HepG2 (cell line): Measurements from ENCODE around the gene ZNF302. TPM values are rescaled to one million over a fixed set of nuclear protein-coding genes. Genes with fewer than 3 reads are reported as not detected.

ENCODE experiments used
- CREB1 ChIP-seq, 2 experiments: fragments of 450-650 bp in 1 of 2; IDR thresholded peaks; 2 replicates each; pipeline ENCODE4 v1.6.1; 2016 to 2017; ENCODE audit warnings: control low read depth in 1 of 2, mild to moderate bottlenecking in 1 of 2, missing compliant biosample characterization in 1 of 2, missing genetic modification characterization in 1 of 2
- FOXO1 ChIP-seq: sonication (generic); formaldehyde crosslinking; IDR thresholded peaks from 2 replicates; pipeline ENCODE4 v1.4.0; 2020; ENCODE audit warnings: missing genetic modification reagents
- MAX ChIP-seq: IDR thresholded peaks from 2 replicates; pipeline ENCODE4 v1.6.1; 2012; ENCODE audit warnings: inconsistent platforms
- MYNN ChIP-seq: sonication (generic); formaldehyde crosslinking; IDR thresholded peaks from 2 replicates; pipeline ENCODE4 v1.4.0; 2020; ENCODE audit warnings: mild to moderate bottlenecking, low read depth, missing genetic modification reagents
- SALL1 ChIP-seq: sonication (generic); formaldehyde crosslinking; IDR thresholded peaks from 2 replicates; pipeline ENCODE4 v1.8.0; 2022; ENCODE audit warnings: mild to moderate bottlenecking, missing genetic modification reagents
- SNAPC2 ChIP-seq: sonication (generic); formaldehyde crosslinking; IDR thresholded peaks from 2 replicates; pipeline ENCODE4 v1.8.1; 2022; ENCODE audit warnings: mild to moderate bottlenecking, missing genetic modification reagents
- SRF ChIP-seq: IDR thresholded peaks from 2 replicates; pipeline ENCODE4 v1.6.1; 2011; ENCODE audit warnings: mild to moderate bottlenecking, low read depth, low read length, moderate library complexity
- ZMYM2 ChIP-seq: sonication (generic); formaldehyde crosslinking; IDR thresholded peaks from 2 replicates; pipeline ENCODE4 v1.8.0; 2022; ENCODE audit warnings: mild to moderate bottlenecking, missing genetic modification reagents
- ZNF496 ChIP-seq: sonication (generic); formaldehyde crosslinking; IDR thresholded peaks from 2 replicates; pipeline ENCODE4 v1.8.1; 2023; ENCODE audit warnings: mild to moderate bottlenecking, moderate library complexity, missing genetic modification reagents; ENCODE audit not compliant: insufficient replicate concordance
- ZNF546 ChIP-seq: sonication (generic); formaldehyde crosslinking; conservative IDR thresholded peaks from 2 replicates; pipeline ENCODE4 v1.8.1; 2023; ENCODE audit warnings: mild to moderate bottlenecking, missing genetic modification reagents
- ZNF629 ChIP-seq: sonication (generic); formaldehyde crosslinking; conservative IDR thresholded peaks from 2 replicates; pipeline ENCODE4 v1.5.0; 2020; ENCODE audit warnings: missing genetic modification reagents
- ZNF652 ChIP-seq: IDR thresholded peaks from 2 replicates; pipeline ENCODE4 v1.6.1; 2016; ENCODE audit warnings: low read depth, borderline replicate concordance
- ZNF777 ChIP-seq: sonication (generic); formaldehyde crosslinking; IDR thresholded peaks from 2 replicates; pipeline ENCODE4 v1.4.0; 2020; ENCODE audit warnings: missing genetic modification reagents
- ZNF800 ChIP-seq: sonication (generic); formaldehyde crosslinking; IDR thresholded peaks from 2 replicates; pipeline ENCODE4 v1.4.0; 2020; ENCODE audit warnings: missing genetic modification reagents
- ZXDC ChIP-seq: sonication (generic); formaldehyde crosslinking; IDR thresholded peaks from 2 replicates; pipeline ENCODE4 v1.5.0; 2020; ENCODE audit warnings: mild to moderate bottlenecking, missing genetic modification reagents
- polyA plus RNA-seq, 8 experiments: library from polyadenylated mRNA; depleted of rRNA in 3 of 8; stranded (reverse) in 7 of 8; unstranded in 1 of 8; fragments of >200 nt; fragmentation: Illumina TruSeq in 4 of 8; extraction: Trizol in 4 of 8; gene quantifications; 2 replicates each; pipeline versions ENCODE4 v1.2.1 to v1.2.3, GENCODE V29; 2011 to 2016; ENCODE audit warnings: low read depth in 4 of 8, missing spikeins in 1 of 8, mixed read lengths in 1 of 8; ENCODE audit not compliant: insufficient read depth in 1 of 8
- total RNA-seq, 5 experiments: library from RNA; depleted of rRNA; stranded (reverse); fragments of >200 nt; fragmentation: Illumina TruSeq; extraction: Trizol; gene quantifications; 2 replicates each; pipeline ENCODE4 v1.2.3, GENCODE V29; 2016; ENCODE audit warnings: low read depth in 1 of 5
- TF ChIP-seq, protein P1 (sequence below): IDR thresholded peaks from 2 replicates; pipeline ENCODE4 v1.6.1; 2016; ENCODE audit warnings: missing compliant biosample characterization, missing genetic modification reagents, borderline replicate concordance
- TF ChIP-seq, protein P2 (sequence below): sonication (generic); formaldehyde crosslinking; IDR thresholded peaks from 2 replicates; pipeline ENCODE4 v1.9.0; 2021; ENCODE audit warnings: mild to moderate bottlenecking, missing genetic modification reagents

Gene ZNF302
- total and polyA plus RNA-seq, 2 of the 13 experiments (the other 11 are each of a cell fraction or from before 2014, with no cell fraction given), result not detected

DNA sequence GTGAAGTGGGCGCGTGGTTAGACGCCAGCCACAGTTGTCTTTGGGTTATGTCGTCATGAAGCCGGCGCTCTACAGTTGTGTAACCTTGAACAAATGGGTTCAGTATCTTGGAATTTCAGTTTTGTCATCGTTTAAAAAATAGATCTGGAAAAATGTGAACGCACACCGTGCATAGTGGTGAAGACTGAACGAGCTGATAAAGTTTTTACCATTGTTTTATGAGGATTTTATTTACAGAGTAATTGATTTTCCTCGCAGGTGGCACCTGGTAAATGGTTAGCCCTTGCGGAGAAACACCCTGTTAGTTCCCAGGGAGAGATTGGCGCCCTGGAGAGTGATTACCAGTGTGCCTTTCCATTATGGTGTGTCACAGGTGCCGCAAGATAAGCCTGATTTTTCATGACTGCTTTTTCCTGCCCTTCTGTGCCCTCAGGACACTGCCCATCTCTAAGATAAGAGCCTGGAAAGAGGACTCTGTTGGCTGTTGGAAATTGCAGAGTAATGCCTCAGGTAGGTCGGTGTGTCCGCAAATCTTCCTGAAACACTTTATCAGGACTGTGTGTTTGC, 57.1 kb downstream of the ZNF302 start (continued):
- no peak for TF ChIP-seq ZNF800 (CRISPR knock-in tag)
- peak; percentile 95 for TF ChIP-seq CREB1 (IDR thresholded peaks at IDR 0.05)
- TF ChIP-seq CREB1 (CRISPR knock-in tag; IDR thresholded peaks at IDR 0.05), result peak; percentile 84
- TF ChIP-seq ZNF546, result no peak
- TF ChIP-seq ZXDC (CRISPR knock-in tag), result no peak
- no peak for TF ChIP-seq ZMYM2 (CRISPR knock-in tag)
- TF ChIP-seq FOXO1 (CRISPR knock-in tag), result no peak
- no peak for TF ChIP-seq ZNF652
- no peak for TF ChIP-seq ZNF777
- no peak for TF ChIP-seq ZNF496 (CRISPR knock-in tag)
- TF ChIP-seq SRF, result no peak
- TF ChIP-seq MAX, result no peak
- TF ChIP-seq MYNN (CRISPR knock-in tag), result no peak
- TF ChIP-seq SALL1 (CRISPR knock-in tag), result peak; percentile 1; the same call in 1 of the 2 replicates
- 0 out of 2 replicates have a peak, but pooled peaks have one; percentile 6 for TF ChIP-seq SNAPC2 (CRISPR knock-in tag)
- TF ChIP-seq ZNF629 (CRISPR knock-in tag), result no peak
- TF ChIP-seq, protein P1, sequence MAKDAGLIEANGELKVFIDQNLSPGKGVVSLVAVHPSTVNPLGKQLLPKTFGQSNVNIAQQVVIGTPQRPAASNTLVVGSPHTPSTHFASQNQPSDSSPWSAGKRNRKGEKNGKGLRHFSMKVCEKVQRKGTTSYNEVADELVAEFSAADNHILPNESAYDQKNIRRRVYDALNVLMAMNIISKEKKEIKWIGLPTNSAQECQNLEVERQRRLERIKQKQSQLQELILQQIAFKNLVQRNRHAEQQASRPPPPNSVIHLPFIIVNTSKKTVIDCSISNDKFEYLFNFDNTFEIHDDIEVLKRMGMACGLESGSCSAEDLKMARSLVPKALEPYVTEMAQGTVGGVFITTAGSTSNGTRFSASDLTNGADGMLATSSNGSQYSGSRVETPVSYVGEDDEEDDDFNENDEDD (CRISPR knock-in tag), result no peak
- TF ChIP-seq, protein P2, sequence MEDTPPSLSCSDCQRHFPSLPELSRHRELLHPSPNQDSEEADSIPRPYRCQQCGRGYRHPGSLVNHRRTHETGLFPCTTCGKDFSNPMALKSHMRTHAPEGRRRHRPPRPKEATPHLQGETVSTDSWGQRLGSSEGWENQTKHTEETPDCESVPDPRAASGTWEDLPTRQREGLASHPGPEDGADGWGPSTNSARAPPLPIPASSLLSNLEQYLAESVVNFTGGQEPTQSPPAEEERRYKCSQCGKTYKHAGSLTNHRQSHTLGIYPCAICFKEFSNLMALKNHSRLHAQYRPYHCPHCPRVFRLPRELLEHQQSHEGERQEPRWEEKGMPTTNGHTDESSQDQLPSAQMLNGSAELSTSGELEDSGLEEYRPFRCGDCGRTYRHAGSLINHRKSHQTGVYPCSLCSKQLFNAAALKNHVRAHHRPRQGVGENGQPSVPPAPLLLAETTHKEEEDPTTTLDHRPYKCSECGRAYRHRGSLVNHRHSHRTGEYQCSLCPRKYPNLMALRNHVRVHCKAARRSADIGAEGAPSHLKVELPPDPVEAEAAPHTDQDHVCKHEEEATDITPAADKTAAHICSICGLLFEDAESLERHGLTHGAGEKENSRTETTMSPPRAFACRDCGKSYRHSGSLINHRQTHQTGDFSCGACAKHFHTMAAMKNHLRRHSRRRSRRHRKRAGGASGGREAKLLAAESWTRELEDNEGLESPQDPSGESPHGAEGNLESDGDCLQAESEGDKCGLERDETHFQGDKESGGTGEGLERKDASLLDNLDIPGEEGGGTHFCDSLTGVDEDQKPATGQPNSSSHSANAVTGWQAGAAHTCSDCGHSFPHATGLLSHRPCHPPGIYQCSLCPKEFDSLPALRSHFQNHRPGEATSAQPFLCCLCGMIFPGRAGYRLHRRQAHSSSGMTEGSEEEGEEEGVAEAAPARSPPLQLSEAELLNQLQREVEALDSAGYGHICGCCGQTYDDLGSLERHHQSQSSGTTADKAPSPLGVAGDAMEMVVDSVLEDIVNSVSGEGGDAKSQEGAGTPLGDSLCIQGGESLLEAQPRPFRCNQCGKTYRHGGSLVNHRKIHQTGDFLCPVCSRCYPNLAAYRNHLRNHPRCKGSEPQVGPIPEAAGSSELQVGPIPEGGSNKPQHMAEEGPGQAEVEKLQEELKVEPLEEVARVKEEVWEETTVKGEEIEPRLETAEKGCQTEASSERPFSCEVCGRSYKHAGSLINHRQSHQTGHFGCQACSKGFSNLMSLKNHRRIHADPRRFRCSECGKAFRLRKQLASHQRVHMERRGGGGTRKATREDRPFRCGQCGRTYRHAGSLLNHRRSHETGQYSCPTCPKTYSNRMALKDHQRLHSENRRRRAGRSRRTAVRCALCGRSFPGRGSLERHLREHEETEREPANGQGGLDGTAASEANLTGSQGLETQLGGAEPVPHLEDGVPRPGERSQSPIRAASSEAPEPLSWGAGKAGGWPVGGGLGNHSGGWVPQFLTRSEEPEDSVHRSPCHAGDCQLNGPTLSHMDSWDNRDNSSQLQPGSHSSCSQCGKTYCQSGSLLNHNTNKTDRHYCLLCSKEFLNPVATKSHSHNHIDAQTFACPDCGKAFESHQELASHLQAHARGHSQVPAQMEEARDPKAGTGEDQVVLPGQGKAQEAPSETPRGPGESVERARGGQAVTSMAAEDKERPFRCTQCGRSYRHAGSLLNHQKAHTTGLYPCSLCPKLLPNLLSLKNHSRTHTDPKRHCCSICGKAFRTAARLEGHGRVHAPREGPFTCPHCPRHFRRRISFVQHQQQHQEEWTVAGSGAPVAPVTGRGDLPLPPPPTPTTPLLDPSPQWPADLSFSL (CRISPR knock-in tag), result 0 out of 2 replicates have a peak, but pooled peaks have one; percentile 4
